ENCODE measurements around the gene TRAPPC14. TPM values are rescaled to one million over a fixed set of nuclear protein-coding genes. Genes with fewer than 3 reads are reported as not detected.

Gene TRAPPC14
- 1 to 10 TPM; 2.6 to 6.7 (median 4.6) TPM for total RNA-seq

GRCh38 chr7:100158229-100159098 lies at the start of gene TRAPPC14:
Gene TRAPPC14 (minus strand): TSS chr7:100158723. CDS start chr7:100158499, 224 bp downstream.
- TF ChIP-seq CTCF (IDR thresholded peaks at IDR 0.05; ENCODE audit: low read depth): no peak

GRCh38 chr7:100204454-100204853 lies 45.9 kb upstream of the TRAPPC14 start:
- TF ChIP-seq CTCF (IDR thresholded peaks at IDR 0.05; ENCODE audit: low read depth): no peak

- no peak for TF ChIP-seq CTCF (IDR thresholded peaks at IDR 0.05; ENCODE audit: low read depth)
Measured at GRCh38 chr7:100200693-100201092, 42.2 kb upstream of the TRAPPC14 start.

GRCh38 chr7:100198266-100198665 lies 39.7 kb upstream of the TRAPPC14 start:
- no peak for TF ChIP-seq CTCF (IDR thresholded peaks at IDR 0.05; ENCODE audit: low read depth)

GRCh38 chr7:100195222-100195621 lies 36.7 kb upstream of the TRAPPC14 start:
- TF ChIP-seq CTCF (IDR thresholded peaks at IDR 0.05; ENCODE audit: low read depth): no peak

- TF ChIP-seq CTCF (IDR thresholded peaks at IDR 0.05; ENCODE audit: low read depth): no peak
Measured at GRCh38 chr7:100192969-100193368, 34.4 kb upstream of the TRAPPC14 start.

GRCh38 chr7:100191775-100192174 lies 33.3 kb upstream of the TRAPPC14 start:
- no peak for TF ChIP-seq CTCF (IDR thresholded peaks at IDR 0.05; ENCODE audit: low read depth)

All from subcutaneous adipose tissue (tissue), 4 donors.